Activated naive CD4-positive, alpha-beta T cell treated with anti-CD3 and anti-CD28 coated beads for 36 hours (primary cell): ENCODE results near the gene CREB3L1. TPM values are rescaled to one million over a fixed set of nuclear protein-coding genes. Genes with fewer than 3 reads are reported as not detected.
A peak's percentile ranks its signal among the peaks of the same experiment; 100 is the strongest.

Experiments
- CTCF ChIA-PET: fragments of 350-600 bp; sonication (Branson Sonifier 250); formaldehyde crosslinking; loops from one replicate; lab custom pipeline; 2021; ENCODE audit warnings: antibody characterized with exemption; lab: Charles Lee
- DNase-seq: peaks from one replicate; pipeline ENCODE4 v3.0.0-alpha.2; 2020
- H3K27ac Mint-ChIP-seq: one replicate; pipeline ENCODE4 v1.8.0; 2021; ENCODE audit warnings: mild to moderate bottlenecking, mixed read lengths
- H3K27me3 Mint-ChIP-seq: one replicate; pipeline ENCODE4 v1.8.0; 2021; ENCODE audit warnings: low read depth, mixed read lengths
- H3K36me3 Mint-ChIP-seq: one replicate; pipeline ENCODE4 v1.8.0; 2021; ENCODE audit warnings: low read depth, mixed read lengths
- H3K4me1 Mint-ChIP-seq: one replicate; pipeline ENCODE4 v1.8.0; 2021; ENCODE audit warnings: low read depth, mixed read lengths
- H3K4me3 Mint-ChIP-seq: one replicate; pipeline ENCODE4 v1.8.0; 2021; ENCODE audit warnings: mild to moderate bottlenecking, moderate library complexity, mixed read lengths
- H3K9me3 Mint-ChIP-seq: one replicate; pipeline ENCODE4 v1.8.0; 2021; ENCODE audit warnings: mixed read lengths
- intact Hi-C: fragments of 100-400 bp; cut with micrococcal nuclease; formaldehyde crosslinking; loops from one replicate; pipeline ENCODE4 v1.15.1; 2023
- total RNA-seq, 2 experiments: library from RNA; stranded (reverse); gene quantifications; one replicate each; pipeline ENCODE4 v1.2.3, GENCODE V29; 2021

Gene CREB3L1
- total RNA-seq, 2 experiments from 2014 or later, result 0.12 TPM

- peak overlapping the region; percentile 63 for H3K27ac Mint-ChIP-seq
- H3K4me3 Mint-ChIP-seq, result peak overlapping the region; percentile 58
- CTCF ChIA-PET, result interaction anchor here (0.8 to 12.0 kb wide), 3 partner anchors 11 to 17 kb away, joined by 5 to 148 read pairs (median 8); partner anchors contain the start of gene DGKZ
- peaks cover 79% of the 10 kb centered on the region for H3K4me1 Mint-ChIP-seq
- H3K9me3 Mint-ChIP-seq, result no peaks in the 10 kb centered on the region
- intact Hi-C loops, result no loop called here
- peak; percentile 60 for DNase-seq
- no peaks in the 10 kb centered on the region for H3K36me3 Mint-ChIP-seq
- H3K27me3 Mint-ChIP-seq, result no peaks in the 10 kb centered on the region
These were observed 57.8 kb downstream of the CREB3L1 start for GRCh38 chr11:46335271-46335670.

GRCh38 chr11:46335890-46336562 lies 58.6 kb downstream of the CREB3L1 start:
- Mint-ChIP-seq H3K4me1 (peaks cover 73% of the 10 kb centered on the region), H3K27ac (peak overlapping the region; percentile 63), H3K36me3 (no peaks in the 10 kb centered on the region), H3K9me3 (no peaks in the 10 kb centered on the region), H3K27me3 (no peaks in the 10 kb centered on the region), H3K4me3 (peak overlapping the region; percentile 58)
- CTCF ChIA-PET, result interaction anchor here (0.8 to 12.0 kb wide), 3 partner anchors 11 to 17 kb away, joined by 5 to 148 read pairs (median 8); partner anchors contain the start of gene DGKZ
- DNase-seq, result no peak
- intact Hi-C loops, result loop anchor here (1.0 kb wide), 1 partner anchor 10 kb away; no protein-coding TSS in a partner anchor

GRCh38 chr11:46336563-46337180 lies 59.2 kb downstream of the CREB3L1 start:
- CTCF ChIA-PET, result interaction anchor here (2.8 to 12.0 kb wide), 2 partner anchors 10 to 18 kb away, joined by 8 to 148 read pairs; partner anchors contain the start of gene DGKZ
- peaks cover 73% of the 10 kb centered on the region for H3K4me1 Mint-ChIP-seq
- H3K36me3 Mint-ChIP-seq, result no peaks in the 10 kb centered on the region
- no peaks in the 10 kb centered on the region for H3K9me3 Mint-ChIP-seq
- no peaks in the 10 kb centered on the region for H3K27me3 Mint-ChIP-seq
- peak overlapping the region; percentile 1 for H3K27ac Mint-ChIP-seq
- H3K4me3 Mint-ChIP-seq, result no peak overlapping the region
- intact Hi-C loops, result loop anchor here (1.0 kb wide), 1 partner anchor 10 kb away; no protein-coding TSS in a partner anchor
- no peak for DNase-seq

GRCh38 chr11:46337626-46338345 lies 60.3 kb downstream of the CREB3L1 start:
- CTCF ChIA-PET, result interaction anchor here (1.7 to 12.0 kb wide), 2 partner anchors 9 to 22 kb away, joined by 4 to 148 read pairs; partner anchors contain the start of gene DGKZ
- no peaks in the 10 kb centered on the region for H3K36me3 Mint-ChIP-seq
- intact Hi-C loops, result no loop called here
- H3K4me1 Mint-ChIP-seq, result peaks cover 75% of the 10 kb centered on the region
- no peaks in the 10 kb centered on the region for H3K9me3 Mint-ChIP-seq
- no peak for DNase-seq
- H3K4me3 Mint-ChIP-seq, result no peak overlapping the region
- no peaks in the 10 kb centered on the region for H3K27me3 Mint-ChIP-seq
- H3K27ac Mint-ChIP-seq, result peak overlapping the region; percentile 21

- H3K4me1 Mint-ChIP-seq, result peaks cover 80% of the 10 kb centered on the region
- H3K4me3 Mint-ChIP-seq, result peak overlapping the region; percentile 47
- CTCF ChIA-PET, result interaction anchor here (1.0 to 4.3 kb wide), 4 partner anchors 8 to 22 kb away, joined by 3 to 28 read pairs (median 4); no protein-coding TSS in a partner anchor
These were observed 61.1 kb downstream of the CREB3L1 start for GRCh38 chr11:46338636-46338987.

GRCh38 chr11:46338988-46339666 lies 61.7 kb downstream of the CREB3L1 start:
- H3K27me3 Mint-ChIP-seq, result no peaks in the 10 kb centered on the region
- H3K27ac Mint-ChIP-seq, result peak overlapping the region; percentile 69
- no peak overlapping the region for H3K4me3 Mint-ChIP-seq
- no peaks in the 10 kb centered on the region for H3K9me3 Mint-ChIP-seq
- CTCF ChIA-PET, result interaction anchor here (0.6 to 4.3 kb wide), 6 partner anchors 9 to 100 kb away, joined by 3 to 28 read pairs (median 4); no protein-coding TSS in a partner anchor
- intact Hi-C loops, result no loop called here
- peaks cover 80% of the 10 kb centered on the region for H3K4me1 Mint-ChIP-seq
- H3K36me3 Mint-ChIP-seq, result no peaks in the 10 kb centered on the region
- DNase-seq, result no peak

More at GRCh38 chr11:46338636-46338987, 61.1 kb downstream of the CREB3L1 start:
- peak overlapping the region; percentile 69 for H3K27ac Mint-ChIP-seq
- H3K27me3 Mint-ChIP-seq, result no peaks in the 10 kb centered on the region
- intact Hi-C loops, result no loop called here
- no peaks in the 10 kb centered on the region for H3K36me3 Mint-ChIP-seq
- DNase-seq, result no peak
- H3K9me3 Mint-ChIP-seq, result no peaks in the 10 kb centered on the region

GRCh38 chr11:46339816-46340215 lies 62.4 kb downstream of the CREB3L1 start:
- no peaks in the 10 kb centered on the region for H3K27me3 Mint-ChIP-seq
- no peak for DNase-seq
- CTCF ChIA-PET, result interaction anchor here (0.6 to 14.1 kb wide), 5 partner anchors 8 to 100 kb away, joined by 3 to 148 read pairs (median 5); no protein-coding TSS in a partner anchor
- intact Hi-C loops, result no loop called here
- H3K9me3 Mint-ChIP-seq, result no peaks in the 10 kb centered on the region
- H3K36me3 Mint-ChIP-seq, result no peaks in the 10 kb centered on the region
- peaks cover 79% of the 10 kb centered on the region for H3K4me1 Mint-ChIP-seq
- H3K27ac Mint-ChIP-seq, result no peak overlapping the region
- H3K4me3 Mint-ChIP-seq, result no peak overlapping the region

- H3K4me3 Mint-ChIP-seq, result no peak overlapping the region
- H3K27me3 Mint-ChIP-seq, result no peaks in the 10 kb centered on the region
- peaks cover 2% of the 10 kb centered on the region for H3K36me3 Mint-ChIP-seq
- no peaks in the 10 kb centered on the region for H3K9me3 Mint-ChIP-seq
- H3K4me1 Mint-ChIP-seq, result peaks cover 78% of the 10 kb centered on the region
- intact Hi-C loops, result no loop called here
- CTCF ChIA-PET, result interaction anchor here (1.4 to 14.1 kb wide), 5 partner anchors 10 to 103 kb away, joined by 5 to 148 read pairs (median 12); no protein-coding TSS in a partner anchor
- peak overlapping the region; percentile 6 for H3K27ac Mint-ChIP-seq
- DNase-seq, result no peak
These were observed 64.0 kb downstream of the CREB3L1 start for GRCh38 chr11:46341454-46341853.

GRCh38 chr11:46342239-46342638 lies 64.8 kb downstream of the CREB3L1 start:
- Mint-ChIP-seq H3K27me3 (no peaks in the 10 kb centered on the region), H3K36me3 (peaks cover 2% of the 10 kb centered on the region), H3K9me3 (no peaks in the 10 kb centered on the region), H3K4me1 (peaks cover 77% of the 10 kb centered on the region), H3K4me3 (no peak overlapping the region), H3K27ac (peak overlapping the region; percentile 61)
- CTCF ChIA-PET, result interaction anchor here (1.4 to 14.1 kb wide), 6 partner anchors 10 to 103 kb away, joined by 5 to 148 read pairs (median 10); no protein-coding TSS in a partner anchor
- intact Hi-C loops, result loop anchor here (1.0 kb wide), 1 partner anchor 10 kb away; no protein-coding TSS in a partner anchor
- peak; percentile 58 for DNase-seq

- Mint-ChIP-seq H3K4me1 (peaks cover 66% of the 10 kb centered on the region), H3K4me3 (no peak overlapping the region), H3K36me3 (peaks cover 2% of the 10 kb centered on the region), H3K27ac (no peak overlapping the region), H3K9me3 (no peaks in the 10 kb centered on the region), H3K27me3 (no peaks in the 10 kb centered on the region)
- CTCF ChIA-PET, result interaction anchor here (0.6 to 14.1 kb wide), 10 partner anchors 10 to 378 kb away, joined by 3 to 368 read pairs (median 10); no protein-coding TSS in a partner anchor
- no peak for DNase-seq
- intact Hi-C loops, result no loop called here
These were observed 66.1 kb downstream of the CREB3L1 start for GRCh38 chr11:46343520-46343919.

- intact Hi-C loops, result no loop called here
- no peaks in the 10 kb centered on the region for H3K9me3 Mint-ChIP-seq
- H3K27ac Mint-ChIP-seq, result peak overlapping the region; percentile 79
- H3K4me3 Mint-ChIP-seq, result peak overlapping the region; percentile 71
- DNase-seq, result peak; percentile 63
- no peaks in the 10 kb centered on the region for H3K27me3 Mint-ChIP-seq
- H3K36me3 Mint-ChIP-seq, result peaks cover 7% of the 10 kb centered on the region
- CTCF ChIA-PET, result interaction anchor here (1.1 to 14.1 kb wide), 6 partner anchors 8 to 37 kb away, joined by 4 to 368 read pairs (median 14); no protein-coding TSS in a partner anchor
- peaks cover 72% of the 10 kb centered on the region for H3K4me1 Mint-ChIP-seq
These were observed 67.7 kb downstream of the CREB3L1 start for GRCh38 chr11:46345131-46345597.
